Erythroblast (primary cell): ENCODE results near the gene SZT2.

Experiments used
- GATA1 ChIP-seq: IDR thresholded peaks from 2 replicates; pipeline ENCODE4 v1.6.1; 2011; ENCODE audit warnings: low read depth, mild to moderate bottlenecking, control low read depth, low read length, moderate library complexity
- POLR2A ChIP-seq: IDR thresholded peaks from 2 replicates; pipeline ENCODE4 v1.6.1; 2011; ENCODE audit warnings: mild to moderate bottlenecking, low read length

GRCh38 chr1:43477716-43478115, 88.0 kb downstream of the SZT2 start:
- TF ChIP-seq POLR2A (no peak), GATA1 (no peak)
